Activated CD4-positive, alpha-beta T cell treated with anti-CD3 and anti-CD28 coated beads, Interleukin-2, amount 50 U/mL, for 4 hours (primary cell): ENCODE results near the gene GZMM.

Experiments used
- DNase-seq, 2 experiments: peaks; one replicate each; pipeline ENCODE4 v3.0.0-alpha.2; 2020

The GZMM gene

GRCh38 chr19:567296-567900 lies 23.5 kb downstream of the GZMM start:
- no peak for DNase-seq

DNA sequence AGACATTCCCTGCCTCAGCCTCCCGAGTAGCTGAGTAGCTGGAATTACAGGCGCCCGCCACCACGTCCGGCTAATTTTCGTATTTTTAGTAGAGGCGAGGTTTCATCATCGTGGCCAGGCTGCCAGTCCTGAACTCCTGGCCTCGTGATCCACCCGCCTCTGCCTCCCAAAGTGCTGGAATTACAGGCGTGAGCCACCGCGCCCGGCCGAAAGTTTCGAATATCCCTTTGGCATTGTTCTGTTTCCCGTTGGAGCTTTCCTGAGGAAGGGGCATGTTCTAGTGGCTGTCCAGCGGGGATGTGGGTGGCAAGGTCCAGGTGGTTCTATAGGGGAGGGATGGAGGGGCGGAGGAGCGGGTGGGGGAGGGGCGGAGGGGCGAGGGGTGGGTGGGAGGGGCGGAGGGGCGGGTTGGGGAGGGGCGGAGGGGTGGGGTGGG lies 26.4 kb downstream of the GZMM start:
- DNase-seq = no peak

DNA sequence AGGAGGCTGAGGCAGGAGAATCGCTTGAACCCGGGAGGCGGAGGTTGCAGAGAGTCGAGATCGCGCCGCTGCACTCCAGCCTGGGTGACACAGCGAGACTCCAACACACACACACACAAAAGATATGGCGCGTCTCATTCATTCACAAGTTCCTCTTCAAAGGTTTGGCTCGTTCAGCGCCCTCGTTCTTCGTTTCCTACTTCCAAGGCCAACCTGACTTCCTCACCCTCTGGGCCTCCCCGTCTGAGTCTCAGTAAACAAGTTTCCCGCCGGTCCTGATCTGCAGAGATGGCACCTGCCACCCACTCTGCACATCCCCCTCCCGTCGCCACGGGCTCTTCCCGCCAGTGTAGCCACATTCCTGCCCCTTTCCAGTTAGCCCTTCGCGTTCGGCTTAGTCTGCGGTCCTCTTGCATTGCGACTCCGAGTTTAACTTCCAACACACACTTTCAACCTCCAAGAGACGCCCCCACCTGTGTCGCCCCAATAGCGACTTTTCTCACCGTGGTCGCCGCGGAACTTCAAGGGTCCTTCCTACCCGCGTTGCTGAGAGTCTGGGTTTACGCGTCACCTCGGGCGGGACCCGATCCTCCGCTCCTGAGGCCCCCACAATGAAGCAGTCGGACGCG lies 27.2 kb downstream of the GZMM start:
- DNase-seq = peak in 1 of 2 experiments; percentile 32

DNA sequence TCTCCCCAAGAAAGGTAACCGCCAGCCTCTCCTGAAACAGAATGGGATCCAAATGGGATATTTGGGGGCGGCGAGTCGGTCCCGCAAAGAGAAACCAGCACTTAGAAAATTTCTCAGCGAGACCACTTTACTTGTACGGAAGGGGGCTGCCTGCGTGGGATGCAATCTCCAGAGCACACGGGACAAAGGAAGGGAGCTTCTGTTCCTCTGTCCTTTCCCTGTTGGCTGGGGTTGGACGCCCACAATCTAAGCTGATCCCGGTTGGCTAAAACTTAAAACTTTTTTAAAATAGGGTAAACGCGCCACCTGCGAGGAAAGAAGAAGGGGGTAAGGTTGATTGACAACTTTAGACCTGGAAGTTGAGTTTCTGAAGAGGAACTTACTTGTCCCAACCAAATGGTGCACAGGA lies 27.7 kb downstream of the GZMM start:
- no peak for DNase-seq

DNA sequence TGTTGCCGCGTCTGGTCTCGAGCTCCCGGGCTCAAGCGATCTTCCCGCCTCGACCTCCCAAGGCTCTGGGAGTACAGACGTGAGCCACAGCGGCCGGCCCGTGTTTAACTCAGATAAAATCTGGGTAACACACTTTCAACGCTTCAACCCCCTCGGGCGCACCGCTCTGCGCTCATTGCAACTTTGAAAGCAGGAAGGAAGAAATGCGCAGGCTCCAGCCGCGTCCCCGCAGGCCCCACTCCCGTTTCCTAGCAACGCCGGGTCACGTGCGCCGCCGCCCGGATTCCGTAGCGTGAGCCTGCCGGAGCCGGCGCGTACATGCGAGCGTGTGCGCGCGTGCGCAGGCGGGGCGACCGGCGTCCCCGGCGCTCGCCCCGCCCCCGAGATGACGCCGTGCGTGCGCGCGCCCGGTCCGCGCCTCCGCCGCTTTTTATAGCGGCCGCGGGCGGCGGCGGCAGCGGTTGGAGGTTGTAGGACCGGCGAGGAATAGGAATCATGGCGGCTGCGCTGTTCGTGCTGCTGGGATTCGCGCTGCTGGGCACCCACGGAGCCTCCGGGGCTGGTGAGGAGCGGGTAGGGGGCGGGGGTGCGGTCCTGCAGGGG lies 28.4 kb downstream of the GZMM start, which contains the start of gene BSG:
BSG (plus strand) TSS at position 457 of the 603 bp plus-strand sequence; CDS start at position 496, 39 bp downstream.
- peak; percentile 97 to 98 for DNase-seq

DNA sequence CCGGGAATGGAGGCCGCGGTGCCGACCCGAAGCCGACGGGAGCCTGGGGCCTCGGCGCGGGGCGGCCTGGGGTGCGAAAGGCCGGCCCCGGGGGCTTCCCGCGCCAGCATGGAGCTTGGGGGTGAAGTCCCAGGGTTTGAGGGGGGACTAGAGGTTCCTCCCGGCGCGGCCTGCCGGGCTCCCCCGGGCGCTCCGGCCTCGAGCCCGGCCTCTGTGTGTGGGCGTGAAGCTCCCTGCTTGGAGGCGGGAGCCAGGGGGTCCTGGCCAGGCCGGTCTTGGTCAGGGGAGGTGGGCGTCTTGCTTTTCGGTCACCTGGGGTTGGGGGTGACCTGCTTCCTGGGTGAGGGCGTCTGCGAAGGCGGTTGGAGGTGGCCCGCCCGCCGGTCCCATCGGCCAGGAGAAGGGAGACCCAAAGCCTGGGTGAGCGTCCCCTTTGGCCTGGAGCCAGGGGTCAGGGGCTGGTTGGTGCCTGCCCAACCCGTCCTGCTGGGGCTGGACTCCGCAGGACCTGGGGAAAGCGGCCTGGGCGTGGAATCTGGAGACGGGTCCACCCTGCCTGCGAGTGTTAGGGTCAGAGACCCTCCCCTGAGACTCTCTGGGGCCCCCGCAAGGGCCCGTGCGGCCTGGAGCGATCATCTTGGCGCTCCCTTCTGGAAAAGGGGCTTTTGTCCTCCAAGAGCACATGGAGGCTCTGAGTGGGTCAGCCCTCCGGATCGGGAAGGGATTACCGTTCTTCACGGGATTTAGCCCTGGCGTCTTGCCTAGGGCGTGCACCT lies 29.1 kb downstream of the GZMM start:
- no peak for DNase-seq

DNA sequence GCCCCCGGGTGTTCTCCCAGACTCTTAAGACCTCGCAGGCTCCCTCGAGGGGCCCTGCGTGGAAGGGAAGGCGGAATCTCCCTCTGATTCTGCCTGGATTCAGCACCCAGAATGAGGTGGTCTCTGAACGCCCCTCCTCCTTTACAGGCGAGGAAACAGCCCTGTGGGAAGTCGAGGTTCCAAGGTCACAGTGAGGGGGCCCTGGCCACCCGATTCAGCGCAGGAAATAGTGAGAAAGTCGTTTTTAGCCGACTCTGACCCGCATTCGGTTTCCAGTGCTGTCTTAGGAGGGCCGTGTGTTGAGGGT lies 29.6 kb downstream of the GZMM start:
- DNase-seq = no peak

DNA sequence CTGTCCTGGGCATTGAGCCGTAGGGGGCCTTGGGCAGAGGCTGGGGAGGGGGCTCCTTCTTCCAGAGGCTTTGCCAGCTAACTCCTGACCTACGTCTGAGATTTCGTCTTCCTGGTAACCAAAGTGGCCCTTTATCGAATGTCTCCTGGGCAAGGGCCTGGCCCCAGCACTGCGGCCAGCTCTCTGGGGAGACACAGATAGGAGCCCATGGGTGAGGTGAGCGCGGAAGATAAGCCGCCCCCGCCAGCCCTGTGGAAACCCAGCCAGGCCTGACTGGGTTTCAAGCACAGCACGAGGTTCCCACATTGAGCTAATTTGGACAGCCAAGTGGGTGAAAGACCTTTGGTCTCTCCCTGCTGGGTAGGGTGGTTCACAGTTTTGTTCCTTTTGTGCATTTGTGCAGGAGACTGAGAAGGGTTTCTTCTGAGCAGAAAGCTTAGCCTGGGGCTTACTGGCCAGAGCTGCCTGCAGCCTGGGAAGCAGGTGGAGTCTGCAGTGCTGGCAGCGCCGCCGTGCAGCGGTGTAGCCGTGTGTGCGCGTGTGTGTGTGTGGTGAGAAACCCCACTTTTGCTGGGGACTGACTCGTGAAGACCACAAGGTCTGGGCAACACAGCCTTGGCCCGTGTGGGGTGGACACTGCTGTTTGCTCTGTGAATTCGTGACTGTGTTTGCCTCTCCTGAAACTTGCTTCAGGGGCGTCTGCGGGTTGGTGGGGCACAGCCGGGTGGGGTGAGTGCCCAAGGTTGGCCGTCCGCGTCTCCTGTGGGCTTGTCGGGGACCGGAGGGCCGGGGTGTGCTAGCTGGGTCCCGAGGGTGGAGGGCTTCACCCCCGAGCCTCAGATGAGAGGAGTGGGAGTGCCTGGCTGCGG lies 31.0 kb downstream of the GZMM start:
- DNase-seq = no peak

- DNase-seq = no peak
These were observed 32.0 kb downstream of the GZMM start for GRCh38 chr19:575527-576506.

- DNase-seq = no peak
These were observed 33.0 kb downstream of the GZMM start for GRCh38 chr19:576768-577438.

GRCh38 chr19:577439-578392 lies 33.9 kb downstream of the GZMM start:
- DNase-seq = no peak

- no peak for DNase-seq
These were observed 35.4 kb downstream of the GZMM start for GRCh38 chr19:579111-579841.

DNA sequence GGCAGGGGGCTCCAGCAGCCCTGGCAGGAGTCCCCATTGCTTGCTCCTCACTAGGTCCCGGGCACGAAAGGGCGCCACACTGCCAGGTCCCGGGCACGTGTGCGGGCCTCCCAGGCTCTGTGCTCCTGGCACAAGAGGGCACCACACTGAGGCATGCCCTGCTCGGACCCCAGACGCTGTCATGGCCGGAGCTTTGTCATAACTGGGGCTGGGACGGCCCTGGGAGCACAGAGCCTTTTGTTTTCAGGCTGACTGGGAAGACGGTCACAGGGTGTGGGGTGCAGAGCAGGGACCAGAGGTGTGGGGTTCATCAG lies 35.9 kb downstream of the GZMM start:
- no peak for DNase-seq

GRCh38 chr19:580274-580835 lies 36.5 kb downstream of the GZMM start:
- no peak for DNase-seq

- no peak for DNase-seq
These were observed 37.7 kb downstream of the GZMM start for GRCh38 chr19:581399-582111.

DNA sequence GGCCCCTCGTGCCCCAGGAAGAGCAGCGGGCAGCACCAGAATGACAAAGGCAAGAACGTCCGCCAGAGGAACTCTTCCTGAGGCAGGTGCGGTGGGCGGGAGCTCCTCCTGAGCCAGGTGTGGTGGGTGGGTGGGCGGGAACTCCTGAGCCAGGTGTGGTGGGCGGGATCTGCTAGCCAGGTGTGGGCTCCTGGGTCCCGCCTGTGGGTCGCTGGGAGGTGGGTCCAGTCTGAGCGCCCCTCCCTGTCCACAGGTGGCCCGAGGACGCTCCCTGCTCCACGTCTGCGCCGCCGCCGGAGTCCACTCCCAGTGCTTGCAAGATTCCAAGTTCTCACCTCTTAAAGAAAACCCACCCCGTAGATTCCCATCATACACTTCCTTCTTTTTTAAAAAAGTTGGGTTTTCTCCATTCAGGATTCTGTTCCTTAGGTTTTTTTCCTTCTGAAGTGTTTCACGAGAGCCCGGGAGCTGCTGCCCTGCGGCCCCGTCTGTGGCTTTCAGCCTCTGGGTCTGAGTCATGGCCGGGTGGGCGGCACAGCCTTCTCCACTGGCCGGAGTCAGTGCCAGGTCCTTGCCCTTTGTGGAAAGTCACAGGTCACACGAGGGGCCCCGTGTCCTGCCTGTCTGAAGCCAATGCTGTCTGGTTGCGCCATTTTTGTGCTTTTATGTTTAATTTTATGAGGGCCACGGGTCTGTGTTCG lies 38.8 kb downstream of the GZMM start:
- no peak for DNase-seq

- no peak for DNase-seq
These were observed 39.5 kb downstream of the GZMM start for GRCh38 chr19:583198-583967.
